MCF 10A (cell line): ENCODE results near the gene RORC. TPM values are rescaled to one million over a fixed set of nuclear protein-coding genes. Genes with fewer than 3 reads are reported as not detected.

Experiments used
- BruUV-seq: library from RNA; stranded (reverse); fragments of 400-500 nt; replicated peaks from 2 replicates; lab custom pipeline; 2021; lab: Mats Ljungman, UMichigan
- CTCF ChIA-PET: fragments of 300-600 bp; sonication (Branson Sonifier 250); formaldehyde crosslinking; extraction: SDS; loops from one replicate; lab custom pipeline; 2021; ENCODE audit warnings: antibody characterized with exemption, inconsistent platforms; lab: Yijun Ruan, JAX
- POLR2A ChIA-PET: fragments of 300-600, 350-650 bp; sonication (Branson Sonifier 250); formaldehyde crosslinking; extraction: SDS; loops from one replicate; lab custom pipeline; 2020; ENCODE audit warnings: antibody characterized with exemption, inconsistent platforms; lab: Yijun Ruan, JAX
- DNase-seq: peaks from one replicate; pipeline ENCODE4 v3.0.0-alpha.2; 2018; ENCODE audit not compliant: unreplicated experiment
- H3K27ac Mint-ChIP-seq: one replicate; pipeline ENCODE4 v1.8.0; 2022; ENCODE audit warnings: mild to moderate bottlenecking, low read depth, mixed read lengths; ENCODE audit not compliant: unreplicated experiment
- H3K27me3 Mint-ChIP-seq: one replicate; pipeline ENCODE4 v1.8.0; 2022; ENCODE audit warnings: mixed read lengths; ENCODE audit not compliant: insufficient read depth, unreplicated experiment
- H3K36me3 Mint-ChIP-seq: one replicate; pipeline ENCODE4 v1.8.0; 2022; ENCODE audit warnings: mild to moderate bottlenecking, moderate library complexity, mixed read lengths; ENCODE audit not compliant: insufficient read depth, unreplicated experiment
- H3K4me1 Mint-ChIP-seq: one replicate; pipeline ENCODE4 v1.8.0; 2022; ENCODE audit warnings: mixed read lengths; ENCODE audit not compliant: insufficient read depth, unreplicated experiment
- H3K4me3 Mint-ChIP-seq: one replicate; pipeline ENCODE4 v1.8.0; 2022; ENCODE audit warnings: mild to moderate bottlenecking, moderate library complexity, mixed read lengths; ENCODE audit not compliant: unreplicated experiment
- H3K9me3 Mint-ChIP-seq: one replicate; pipeline ENCODE4 v1.8.0; 2022; ENCODE audit warnings: mixed read lengths; ENCODE audit not compliant: unreplicated experiment
- CTCF ChIP-seq: fragments of 200-600 bp; IDR thresholded peaks from one replicate; pipeline ENCODE4 v1.8.0; 2022; ENCODE audit warnings: antibody characterized with exemption, mild to moderate bottlenecking; ENCODE audit not compliant: unreplicated experiment
- intact Hi-C: fragments of 100-400 bp; cut with micrococcal nuclease; formaldehyde crosslinking; loops from 2 replicates; pipeline ENCODE4 v1.14.1; 2022
- total RNA-seq: library from RNA; stranded (reverse); gene quantifications from 2 replicates; pipeline ENCODE4 v1.2.3, GENCODE V29; 2022

Gene RORC
- total RNA-seq, 1 experiment from 2014 or later: 0.40 TPM

GRCh38 chr1:151827853-151828252, 3.7 kb downstream of the RORC start:
- TF ChIP-seq CTCF: no peak
- intact Hi-C loops: no loop called here
- Mint-ChIP-seq H3K4me3 (no peak overlapping the region), H3K27me3 (no peaks in the 10 kb centered on the region), H3K4me1 (peaks cover 41% of the 10 kb centered on the region), H3K36me3 (peaks cover 6% of the 10 kb centered on the region), H3K27ac (no peak overlapping the region), H3K9me3 (no peaks in the 10 kb centered on the region)
- ChIA-PET CTCF (interaction anchor here (0.7 to 1.1 kb wide), 2 partner anchors 9 to 88 kb away, joined by 3 to 7 read pairs; no protein-coding TSS in a partner anchor), POLR2A (interaction anchor here (0.5 to 0.9 kb wide), 5 partner anchors 33 to 647 kb away, joined by 3 to 5 read pairs (median 3); no protein-coding TSS in a partner anchor)
- no TSS peak for BruUV-seq
- no peak for DNase-seq

GRCh38 chr1:151825751-151826660, 5.6 kb downstream of the RORC start:
- Mint-ChIP-seq H3K27me3 (no peaks in the 10 kb centered on the region), H3K36me3 (peaks cover 6% of the 10 kb centered on the region), H3K4me1 (peaks cover 23% of the 10 kb centered on the region), H3K9me3 (no peaks in the 10 kb centered on the region), H3K27ac (no peak overlapping the region), H3K4me3 (no peak overlapping the region)
- no peak for TF ChIP-seq CTCF
- ChIA-PET CTCF (interaction anchor here (0.7 to 1.5 kb wide), 3 partner anchors 10 to 156 kb away, joined by 3 to 4 read pairs (median 4); no protein-coding TSS in a partner anchor), POLR2A (interaction anchor here (1.2 kb wide), 1 partner anchor 26 kb away, joined by 3 read pairs; no protein-coding TSS in a partner anchor)
- DNase-seq: no peak
- BruUV-seq: no TSS peak
- intact Hi-C loops: no loop called here

DNA sequence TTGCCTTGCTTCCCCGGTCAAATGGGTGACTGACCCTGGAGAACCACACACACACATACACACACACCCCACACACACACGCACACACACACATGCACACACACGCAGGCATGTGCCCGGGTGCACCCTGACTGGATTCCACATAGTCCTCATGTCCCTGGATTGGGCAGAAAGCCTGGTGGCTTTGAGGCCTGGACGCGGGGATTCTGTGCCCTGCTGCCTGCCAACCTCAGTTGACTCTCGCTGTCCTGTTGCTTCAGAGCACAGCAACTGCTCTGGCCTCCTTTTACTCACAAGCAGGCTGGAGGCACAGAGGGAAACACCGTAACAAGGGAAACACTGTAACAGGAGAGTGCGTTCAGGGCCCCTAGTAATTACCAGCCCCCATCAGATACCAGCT, 6.4 kb downstream of the RORC start:
- TF ChIP-seq CTCF: no peak

GRCh38 chr1:151823175-151823574, 8.4 kb downstream of the RORC start:
- TF ChIP-seq CTCF: no peak
- no peak for DNase-seq
- H3K27me3 Mint-ChIP-seq: no peaks in the 10 kb centered on the region
- no peak overlapping the region for H3K4me3 Mint-ChIP-seq
- intact Hi-C loops: no loop called here
- POLR2A ChIA-PET: interaction anchor here (1.1 to 1.3 kb wide), 2 partner anchors 9 to 60 kb away, joined by 3 to 4 read pairs; partner anchors contain the start of gene MRPL9
- H3K36me3 Mint-ChIP-seq: peaks cover 6% of the 10 kb centered on the region
- no TSS peak for BruUV-seq
- peak overlapping the region; percentile 3 for H3K27ac Mint-ChIP-seq
- H3K9me3 Mint-ChIP-seq: no peaks in the 10 kb centered on the region
- H3K4me1 Mint-ChIP-seq: peaks cover 16% of the 10 kb centered on the region
- CTCF ChIA-PET: interaction anchor here (0.6 to 2.2 kb wide), 4 partner anchors 9 to 482 kb away, joined by 3 to 8 read pairs (median 4); partner anchors contain the start of gene RORC

More for the DNA sequence above, 6.4 kb downstream of the RORC start:
- ChIA-PET CTCF (interaction anchor here (1.2 to 1.5 kb wide), 4 partner anchors 9 to 27 kb away, joined by 3 to 4 read pairs (median 4); no protein-coding TSS in a partner anchor), POLR2A (no interaction called here)
- no peak overlapping the region for H3K4me3 Mint-ChIP-seq
- intact Hi-C loops: no loop called here
- no TSS peak for BruUV-seq
- H3K36me3 Mint-ChIP-seq: peaks cover 6% of the 10 kb centered on the region
- no peak overlapping the region for H3K27ac Mint-ChIP-seq
- no peak for DNase-seq
- H3K27me3 Mint-ChIP-seq: no peaks in the 10 kb centered on the region
- peaks cover 23% of the 10 kb centered on the region for H3K4me1 Mint-ChIP-seq
- H3K9me3 Mint-ChIP-seq: no peaks in the 10 kb centered on the region
